Endothelial cell of umbilical vein (primary cell): ENCODE data around the gene MS4A10. TPM values are rescaled to one million over a fixed set of nuclear protein-coding genes. Genes with fewer than 3 reads are reported as not detected.

Source experiments
- BruUV-seq: library from RNA; stranded (reverse); fragments of 400-500 nt; replicated peaks from 2 replicates; lab custom pipeline; 2021; lab: Mats Ljungman, UMichigan
- CTCF ChIA-PET: fragments of 300-600, 350-600 bp; sonication (Branson Sonifier 250); formaldehyde crosslinking; loops from one replicate; lab custom pipeline; 2021; ENCODE audit warnings: antibody characterized with exemption, inconsistent platforms; lab: Charles Lee
- POLR2A ChIA-PET: fragments of 300-600, 350-600 bp; sonication (Branson Sonifier 250); formaldehyde crosslinking; loops from one replicate; lab custom pipeline; 2021; ENCODE audit warnings: antibody characterized with exemption, inconsistent platforms; lab: Charles Lee
- DNase-seq: peaks from one replicate; pipeline ENCODE4 v3.0.0-alpha.2; 2011; ENCODE audit warnings: low read depth, low spot score
- FAIRE-seq: peaks from 2 replicates; lab custom pipeline; 2011; peaks lifted over from hg19 to GRCh38; lab: Jason Lieb, UNC
- H2AFZ ChIP-seq: 2 replicates; pipeline ENCODE4 v1.6.0; 2012; ENCODE audit warnings: low read depth, low read length, control low read depth, inconsistent platforms
- H3K27ac ChIP-seq: 2 replicates; pipeline ENCODE4 v1.5.1; 2011; ENCODE audit warnings: low read depth, mild to moderate bottlenecking, control low read depth, low read length, moderate library complexity; ENCODE audit not compliant: insufficient read depth
- H3K27me3 ChIP-seq, 2 experiments: 2 replicates each; pipeline versions ENCODE4 v1.6.0 to v1.6.1; 2011; ENCODE audit warnings: low read length in 2 of 2, mixed read lengths in 1 of 2; ENCODE audit not compliant: control insufficient read depth in 2 of 2, insufficient read depth in 2 of 2
- H3K36me3 ChIP-seq, 2 experiments: 2 replicates in 1 of 2; 3 replicates in 1 of 2; pipeline ENCODE4 v1.5.1; 2011; ENCODE audit warnings: low read length in 2 of 2, mild to moderate bottlenecking in 1 of 2, moderate library complexity in 1 of 2; ENCODE audit not compliant: control insufficient read depth in 2 of 2, insufficient read depth in 2 of 2; ENCODE audit errors: extremely low read depth in 1 of 2
- H3K4me1 ChIP-seq: 3 replicates; pipeline ENCODE4 v1.5.1; 2011; ENCODE audit warnings: mild to moderate bottlenecking, low read length; ENCODE audit not compliant: control insufficient read depth, insufficient read depth; ENCODE audit errors: extremely low read depth
- H3K4me2 ChIP-seq: 2 replicates; pipeline ENCODE4 v1.6.1; 2011; ENCODE audit warnings: low read length, control low read depth, mixed read lengths; ENCODE audit not compliant: insufficient read depth
- H3K4me3 ChIP-seq, 3 experiments: fragments of 200-600 bp in 1 of 3; sonication (generic), shearing (Covaris generic) in 1 of 3; replicated peaks in 1 of 3; 2 replicates each; pipeline ENCODE4 v1.5.1; 2011 to 2016; ENCODE audit warnings: control low read depth in 3 of 3, low read length in 3 of 3, mild to moderate bottlenecking in 2 of 3, inconsistent platforms in 1 of 3, low read depth in 1 of 3, moderate library complexity in 1 of 3; ENCODE audit not compliant: insufficient read depth in 1 of 3
- H3K79me2 ChIP-seq: 2 replicates; pipeline ENCODE4 v1.6.0; 2012; ENCODE audit warnings: low read length, inconsistent platforms; ENCODE audit not compliant: control insufficient read depth, insufficient read depth
- H3K9ac ChIP-seq: replicated peaks from 2 replicates; pipeline ENCODE3; 2011; ENCODE audit warnings: low read length, control low read depth; ENCODE audit not compliant: insufficient read depth; ENCODE audit errors: extremely low read depth
- H3K9me1 ChIP-seq: replicated peaks from 3 replicates; pipeline ENCODE4 v1.6.0; 2011; ENCODE audit warnings: mild to moderate bottlenecking, low read length; ENCODE audit not compliant: control insufficient read depth, insufficient read depth; ENCODE audit errors: extremely low read depth
- H3K9me3 ChIP-seq: replicated peaks from 2 replicates; pipeline ENCODE4 v1.5.1; 2012; ENCODE audit warnings: low read length, inconsistent platforms; ENCODE audit not compliant: control insufficient read depth, insufficient read depth
- H4K20me1 ChIP-seq: replicated peaks from 2 replicates; pipeline ENCODE3; 2011; ENCODE audit warnings: mild to moderate bottlenecking, low read length; ENCODE audit not compliant: control insufficient read depth, insufficient read depth; ENCODE audit errors: extremely low read depth
- EZH2 ChIP-seq: IDR thresholded peaks from 2 replicates; pipeline ENCODE4 v1.6.1; 2012; ENCODE audit warnings: borderline replicate concordance, low read depth, mild to moderate bottlenecking, moderate library complexity, low read length, inconsistent platforms; ENCODE audit not compliant: severe bottlenecking
- FOS ChIP-seq: IDR thresholded peaks from 2 replicates; pipeline ENCODE4 v1.6.1; 2011; ENCODE audit warnings: mild to moderate bottlenecking, low read length, moderate library complexity, borderline replicate concordance; ENCODE audit not compliant: insufficient read depth
- GATA2 ChIP-seq: IDR thresholded peaks from 2 replicates; pipeline ENCODE4 v1.7.0; 2011; ENCODE audit warnings: low read depth, mild to moderate bottlenecking, moderate library complexity, mixed read lengths, low read length; ENCODE audit not compliant: insufficient read length, insufficient read depth
- JUN ChIP-seq: IDR thresholded peaks from 2 replicates; pipeline ENCODE4 v1.6.1; 2011; ENCODE audit warnings: borderline replicate concordance, low read depth; ENCODE audit not compliant: insufficient read length, insufficient read depth
- MYC ChIP-seq: IDR thresholded peaks from one replicate; pipeline ENCODE4 v1.6.1; 2011; ENCODE audit warnings: mild to moderate bottlenecking, low read depth, low read length
- POLR2A ChIP-seq: IDR thresholded peaks from 2 replicates; pipeline ENCODE4 v1.6.1; 2012; ENCODE audit warnings: low read depth, mild to moderate bottlenecking, control low read depth, low read length
- POLR2AphosphoS5 ChIP-seq: IDR thresholded peaks from 2 replicates; pipeline ENCODE4 v1.6.1; 2012; ENCODE audit warnings: low read depth, mild to moderate bottlenecking, control low read depth, low read length, moderate library complexity; ENCODE audit not compliant: insufficient read depth
- dilution Hi-C: fragments of 300-500 bp; cut with MboI; formaldehyde crosslinking; loops from one replicate; pipeline ENCODE4 v1.15.0; 2019; ENCODE audit warnings: low sequenced_read_pairs; ENCODE audit not compliant: extremely low pct_ligation_motif_present
- intact Hi-C: fragments of 100-400 bp; cut with micrococcal nuclease; formaldehyde crosslinking; loops from one replicate; pipeline ENCODE4 v1.10.0; 2022
- polyA plus RNA-seq, 4 experiments: library from polyadenylated mRNA; depleted of rRNA in 3 of 4; stranded (reverse) in 3 of 4; unstranded in 1 of 4; fragments of >200 nt; gene quantifications; 2 replicates each; pipeline versions ENCODE4 v1.2.1 to v1.2.3, GENCODE V29; 2011 to 2012; ENCODE audit warnings: missing spikeins in 1 of 4
- total RNA-seq: library from RNA; stranded (reverse); gene quantifications from 2 replicates; pipeline ENCODE4 v1.2.3, GENCODE V29; 2021
- TF ChIP-seq, protein P1 (sequence below), 2 donors: IDR thresholded peaks; 1 replicate in 1 of 2; 2 replicates in 1 of 2; pipeline ENCODE4 v1.5.1; 2011; ENCODE audit warnings: low read length in 2 of 2, mild to moderate bottlenecking in 2 of 2, moderate library complexity in 2 of 2, control low read depth in 1 of 2, inconsistent platforms in 1 of 2, low read depth in 1 of 2; ENCODE audit not compliant: insufficient read depth in 1 of 2; ENCODE audit errors: extremely low read depth in 1 of 2

MS4A10 gene
- total and polyA plus RNA-seq, 2 donors (not counting 3 experiments of a cell fraction or from before 2014, with no cell fraction given): not detected

DNA sequence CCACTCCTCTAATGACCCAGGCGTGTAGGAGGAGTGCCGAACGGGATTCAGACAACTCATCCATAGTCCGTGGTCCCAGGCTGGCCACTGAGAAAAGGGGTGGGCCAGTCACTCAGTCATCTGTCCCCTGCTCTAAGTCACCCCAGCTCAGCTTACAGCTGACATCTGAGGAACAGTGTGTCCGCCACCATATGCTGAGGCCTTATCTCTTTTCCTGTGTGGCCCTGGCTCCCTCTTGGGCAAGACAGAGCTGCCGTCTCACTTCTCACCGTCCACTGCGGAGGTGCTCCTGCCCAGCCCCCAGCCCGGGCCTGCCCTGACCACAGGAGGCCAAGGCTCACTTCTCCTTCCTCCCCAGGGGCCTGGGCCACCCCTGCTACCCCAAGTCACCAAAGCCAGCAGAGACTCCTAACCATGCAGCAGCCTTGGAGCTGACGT lies 63.6 kb downstream of the MS4A10 start:
- BruUV-seq: no TSS peak
- no peak for TF ChIP-seq MYC
- TF ChIP-seq GATA2: no peak
- TF ChIP-seq FOS: no peak
- TF ChIP-seq, protein P1, sequence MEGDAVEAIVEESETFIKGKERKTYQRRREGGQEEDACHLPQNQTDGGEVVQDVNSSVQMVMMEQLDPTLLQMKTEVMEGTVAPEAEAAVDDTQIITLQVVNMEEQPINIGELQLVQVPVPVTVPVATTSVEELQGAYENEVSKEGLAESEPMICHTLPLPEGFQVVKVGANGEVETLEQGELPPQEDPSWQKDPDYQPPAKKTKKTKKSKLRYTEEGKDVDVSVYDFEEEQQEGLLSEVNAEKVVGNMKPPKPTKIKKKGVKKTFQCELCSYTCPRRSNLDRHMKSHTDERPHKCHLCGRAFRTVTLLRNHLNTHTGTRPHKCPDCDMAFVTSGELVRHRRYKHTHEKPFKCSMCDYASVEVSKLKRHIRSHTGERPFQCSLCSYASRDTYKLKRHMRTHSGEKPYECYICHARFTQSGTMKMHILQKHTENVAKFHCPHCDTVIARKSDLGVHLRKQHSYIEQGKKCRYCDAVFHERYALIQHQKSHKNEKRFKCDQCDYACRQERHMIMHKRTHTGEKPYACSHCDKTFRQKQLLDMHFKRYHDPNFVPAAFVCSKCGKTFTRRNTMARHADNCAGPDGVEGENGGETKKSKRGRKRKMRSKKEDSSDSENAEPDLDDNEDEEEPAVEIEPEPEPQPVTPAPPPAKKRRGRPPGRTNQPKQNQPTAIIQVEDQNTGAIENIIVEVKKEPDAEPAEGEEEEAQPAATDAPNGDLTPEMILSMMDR (IDR thresholded peaks at IDR 0.05; ENCODE audit: extremely low read depth in 1 of 2, insufficient read depth in 1 of 2, low read depth in 1 of 2, low read length in 2 of 2): no peak
- TF ChIP-seq JUN: no peak
- no peak for TF ChIP-seq POLR2A
- TF ChIP-seq EZH2: no peak
- no peak for TF ChIP-seq POLR2AphosphoS5
- Histone ChIP-seq H2AFZ (no peak overlapping the region), H3K27me3 (no peaks in the 10 kb centered on the region), H3K4me2 (no peak overlapping the region), H3K4me1 (peaks cover 18% of the 10 kb centered on the region), H3K36me3 (peaks cover 0 to 24% of the 10 kb centered on the region in 2 experiments), H3K9ac (no peak overlapping the region), H3K27ac (no peak overlapping the region), H3K79me2 (peaks cover 33% of the 10 kb centered on the region), H3K9me3 (no peaks in the 10 kb centered on the region), H3K9me1 (no peaks in the 10 kb centered on the region), H4K20me1 (no peaks in the 10 kb centered on the region), H3K4me3 (no peak overlapping the region)
- DNase-seq: no peak
- dilution Hi-C loops: no loop called here
- intact Hi-C loops: no loop called here
- FAIRE-seq: no peak
- ChIA-PET POLR2A (no interaction called here), CTCF (interaction anchor here (1.2 kb wide), 1 partner anchor 86 kb away, joined by 3 read pairs; no protein-coding TSS in a partner anchor)
